Measurements from ENCODE around the gene ENPP1.

DNA sequence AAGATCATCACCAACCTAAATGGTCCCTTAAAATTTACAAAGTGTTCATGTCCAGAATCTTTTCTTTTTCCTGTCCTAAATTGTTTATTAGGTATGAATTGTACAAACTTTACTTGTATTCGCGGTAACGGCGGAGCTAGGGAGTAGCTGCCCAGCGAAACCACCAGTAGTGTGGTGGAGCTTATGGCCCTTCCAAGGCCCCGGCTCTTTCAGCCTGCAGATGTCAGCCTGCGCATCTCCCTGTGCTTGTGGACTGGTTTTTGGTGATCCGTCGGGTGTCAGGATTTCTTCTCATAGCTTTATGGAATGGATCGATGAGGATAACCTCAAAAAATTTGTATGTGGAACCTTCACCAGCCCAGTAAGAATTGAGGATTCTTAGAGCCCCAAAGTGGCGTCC is 27.2 kb upstream of the ENPP1 start:
- TF ChIP-seq, protein P1, sequence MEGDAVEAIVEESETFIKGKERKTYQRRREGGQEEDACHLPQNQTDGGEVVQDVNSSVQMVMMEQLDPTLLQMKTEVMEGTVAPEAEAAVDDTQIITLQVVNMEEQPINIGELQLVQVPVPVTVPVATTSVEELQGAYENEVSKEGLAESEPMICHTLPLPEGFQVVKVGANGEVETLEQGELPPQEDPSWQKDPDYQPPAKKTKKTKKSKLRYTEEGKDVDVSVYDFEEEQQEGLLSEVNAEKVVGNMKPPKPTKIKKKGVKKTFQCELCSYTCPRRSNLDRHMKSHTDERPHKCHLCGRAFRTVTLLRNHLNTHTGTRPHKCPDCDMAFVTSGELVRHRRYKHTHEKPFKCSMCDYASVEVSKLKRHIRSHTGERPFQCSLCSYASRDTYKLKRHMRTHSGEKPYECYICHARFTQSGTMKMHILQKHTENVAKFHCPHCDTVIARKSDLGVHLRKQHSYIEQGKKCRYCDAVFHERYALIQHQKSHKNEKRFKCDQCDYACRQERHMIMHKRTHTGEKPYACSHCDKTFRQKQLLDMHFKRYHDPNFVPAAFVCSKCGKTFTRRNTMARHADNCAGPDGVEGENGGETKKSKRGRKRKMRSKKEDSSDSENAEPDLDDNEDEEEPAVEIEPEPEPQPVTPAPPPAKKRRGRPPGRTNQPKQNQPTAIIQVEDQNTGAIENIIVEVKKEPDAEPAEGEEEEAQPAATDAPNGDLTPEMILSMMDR (IDR thresholded peaks at IDR 0.05), result no peak
- no peak for TF ChIP-seq POLR2A (IDR thresholded peaks at IDR 0.05)

Data from ovary (tissue), 3 donors.